HG03342 (cell line): ENCODE measurements around the gene IPO5.
"Not testable (repeated sequence)": the region's sequence is repeated elsewhere in the genome, so short reads cannot be mapped to it uniquely, and the experiment has no call there.

ENCODE experiments used
- ATAC-seq: cut with Tn5 transposase; IDR thresholded peaks from one replicate; pipeline ENCODE4 v1.9.1; 2021; ENCODE audit warnings: mild to moderate bottlenecking, moderate library complexity; ENCODE audit not compliant: unreplicated experiment

The IPO5 gene

DNA sequence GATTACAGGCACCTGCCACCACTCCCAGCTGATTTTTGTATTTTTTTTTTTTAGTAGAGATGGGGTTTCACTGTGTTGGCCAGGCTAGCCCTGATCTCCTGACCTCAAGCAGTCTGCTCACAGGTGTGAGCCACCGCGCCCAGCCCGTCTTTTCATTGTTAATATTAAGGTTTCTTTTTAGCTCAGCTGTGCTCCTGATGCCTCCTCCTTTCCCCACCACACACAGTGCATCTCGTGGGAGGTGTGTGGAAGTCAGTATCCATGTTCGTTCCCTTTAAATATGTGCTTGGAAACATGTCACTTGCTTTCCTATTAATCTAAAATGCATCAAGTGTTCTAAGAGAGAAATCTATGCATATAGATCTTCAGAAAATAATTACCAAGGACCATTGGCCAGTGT lies 53.5 kb downstream of the IPO5 start:
- no peak for ATAC-seq

DNA sequence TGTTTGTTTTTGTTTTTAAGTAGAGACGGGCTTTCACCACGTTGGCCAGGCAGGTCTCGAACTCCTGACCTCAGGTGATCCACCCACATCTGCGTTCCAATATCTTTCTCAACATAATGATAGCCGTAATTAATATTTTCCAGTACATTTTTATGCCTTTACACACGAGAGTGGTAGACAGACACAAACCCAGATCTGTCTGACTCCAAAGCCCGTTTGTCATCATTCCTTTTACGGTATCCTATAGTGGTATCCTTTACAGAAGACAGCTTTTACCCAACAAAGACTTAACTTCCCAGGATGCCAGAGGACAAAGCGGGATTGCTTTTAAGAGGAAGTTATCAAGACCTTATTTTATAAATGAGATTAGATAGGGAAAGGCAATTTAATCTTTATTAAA lies 59.8 kb downstream of the IPO5 start:
- ATAC-seq: no peak

DNA sequence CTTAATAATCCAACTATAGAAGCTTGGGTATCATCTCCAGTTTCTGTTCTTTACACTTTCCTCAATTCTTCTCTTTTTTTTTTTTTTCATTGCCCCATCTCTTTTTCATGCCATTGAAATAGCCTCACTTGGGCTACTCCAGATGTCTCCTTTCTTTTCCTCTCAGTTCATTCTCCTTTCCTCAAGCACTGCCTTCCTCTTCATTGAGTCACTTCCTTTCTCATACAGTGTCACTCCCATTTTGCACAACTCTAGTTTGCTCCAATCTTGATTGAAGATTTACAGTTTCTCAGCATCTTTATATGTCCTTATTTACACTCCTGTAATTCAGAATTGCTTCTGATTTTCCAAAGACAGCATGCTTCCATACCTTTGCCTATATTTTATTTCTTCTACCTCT lies 61.3 kb downstream of the IPO5 start:
- ATAC-seq: no peak

GRCh38 chr13:98018293-98018692 lies 64.8 kb downstream of the IPO5 start:
- ATAC-seq: no peak

GRCh38 chr13:98019186-98019585 lies 65.7 kb downstream of the IPO5 start:
- no peak for ATAC-seq

DNA sequence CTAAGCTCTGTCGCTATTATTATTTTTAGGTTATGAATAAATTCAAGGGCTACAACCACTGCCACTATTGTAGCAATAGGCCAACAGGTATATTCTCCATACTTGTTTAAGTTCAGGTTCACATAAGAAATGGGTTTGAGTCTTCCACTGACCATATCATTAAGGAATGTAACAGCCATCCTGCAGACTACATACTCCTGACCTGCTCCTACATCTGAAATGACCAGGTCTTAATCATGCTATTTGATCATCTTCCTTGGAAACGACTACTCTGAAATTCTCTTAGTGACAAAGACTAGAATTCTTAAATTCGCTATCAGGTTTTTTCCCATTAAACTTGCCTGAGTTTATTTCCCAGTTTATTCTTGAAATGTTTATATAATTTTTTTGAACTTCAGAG lies 66.8 kb downstream of the IPO5 start:
- no peak for ATAC-seq

GRCh38 chr13:98022210-98022609 lies 68.7 kb downstream of the IPO5 start:
- ATAC-seq: no peak

DNA sequence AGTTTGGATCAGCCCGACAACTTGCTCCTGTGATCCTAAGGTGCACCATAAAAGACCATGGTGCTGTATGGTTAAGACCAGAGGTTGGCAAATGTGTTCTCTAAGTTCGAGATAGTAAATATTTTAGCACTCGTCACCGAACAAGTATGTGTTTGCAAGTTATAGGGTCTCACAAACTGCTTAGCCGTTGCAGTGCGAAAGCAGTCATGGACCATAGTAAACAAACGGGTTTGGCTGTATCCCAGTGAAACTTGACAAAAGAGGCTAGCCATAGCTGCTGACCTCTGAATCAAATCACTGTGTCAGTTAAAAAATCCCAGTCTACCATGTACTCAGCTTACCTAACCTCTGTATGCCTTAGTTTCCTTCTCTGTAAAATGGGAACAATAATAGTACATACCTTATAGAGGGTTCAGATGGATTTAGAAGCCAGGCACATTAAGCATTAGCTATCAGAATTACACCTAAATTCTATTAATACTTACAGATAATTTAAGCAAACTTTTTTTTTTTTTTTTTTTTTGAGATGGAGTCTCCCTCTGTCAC lies 72.1 kb downstream of the IPO5 start:
- ATAC-seq: no peak

GRCh38 chr13:98026457-98026857 lies 73.0 kb downstream of the IPO5 start:
- ATAC-seq: no peak

DNA sequence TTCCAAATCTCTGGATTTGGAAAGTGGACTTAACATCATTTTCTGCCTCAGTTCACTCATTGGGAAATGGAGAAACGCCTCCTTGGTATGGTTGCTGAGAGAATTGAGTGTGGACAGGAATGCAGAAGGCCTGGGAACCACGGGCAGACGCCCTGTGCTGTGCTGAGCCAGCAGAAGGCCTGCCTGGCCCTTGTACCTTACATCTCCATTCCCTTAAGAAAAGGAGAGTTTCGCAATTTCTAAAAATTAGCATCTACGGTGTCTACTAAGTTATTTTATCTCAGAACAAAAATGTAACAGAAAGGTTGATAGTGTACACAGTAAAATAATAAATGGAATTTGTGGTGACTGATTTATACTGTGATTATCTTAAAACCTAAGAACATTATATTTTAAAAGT lies 78.7 kb downstream of the IPO5 start:
- ATAC-seq: no peak

GRCh38 chr13:98033277-98034247 lies 80.1 kb downstream of the IPO5 start:
- no peak for ATAC-seq

DNA sequence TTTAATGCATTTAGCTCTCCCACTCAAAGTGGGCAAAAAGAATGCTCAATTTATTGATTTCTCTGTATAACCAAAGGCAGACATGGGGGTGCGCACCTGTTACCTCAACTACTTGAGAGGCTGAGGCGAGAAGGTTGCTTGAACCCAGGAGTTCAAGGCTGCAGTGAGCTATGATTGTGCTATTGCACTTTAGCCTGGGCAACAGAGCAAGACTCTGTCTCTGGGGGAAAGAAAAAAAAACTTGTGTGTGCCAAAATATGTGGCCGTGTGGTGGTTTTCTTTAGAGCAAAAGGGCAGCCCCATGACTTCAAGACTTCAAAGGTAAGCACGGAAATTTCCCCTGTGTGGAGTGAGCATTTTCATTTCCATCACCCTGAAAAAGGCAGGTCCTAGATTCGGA lies 81.9 kb downstream of the IPO5 start:
- ATAC-seq: no peak

DNA sequence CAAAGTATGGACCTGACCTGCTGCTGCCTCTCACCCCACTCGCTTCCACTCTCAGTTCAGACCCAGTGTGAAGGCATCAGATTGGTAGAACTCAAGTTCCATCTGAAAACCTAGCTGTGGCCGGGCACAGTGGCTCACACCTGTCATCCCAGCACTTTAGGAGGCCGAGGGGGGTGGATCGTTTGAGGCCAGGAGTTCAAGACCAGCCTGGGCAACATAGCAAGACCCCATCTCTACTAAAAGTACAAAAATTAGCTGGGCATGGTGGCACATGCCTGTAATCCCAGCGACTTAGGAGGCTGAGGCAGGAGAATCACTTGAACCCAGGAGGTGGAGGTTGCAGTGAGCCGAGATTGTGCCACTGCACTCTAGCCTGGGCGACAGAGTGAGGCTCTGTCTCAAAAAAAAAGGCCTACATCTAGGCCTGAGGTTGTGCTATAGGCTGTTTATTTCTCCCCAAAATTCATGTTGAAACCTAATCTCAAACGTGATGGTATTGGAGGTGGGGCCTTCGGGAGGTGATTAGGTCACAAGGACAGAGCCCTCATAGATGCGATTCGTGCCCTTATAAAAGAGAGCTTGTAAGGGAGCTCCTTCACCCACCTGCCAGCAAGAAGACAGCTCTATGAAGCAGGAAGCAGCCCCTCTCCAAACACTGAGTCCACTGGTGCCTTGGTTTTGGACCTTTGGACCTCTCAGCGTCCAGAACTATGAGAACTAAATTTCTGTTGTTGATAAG lies 83.3 kb downstream of the IPO5 start:
- ATAC-seq: not testable (repeated sequence)

- ATAC-seq: no peak
Observed at GRCh38 chr13:98039261-98039660, 85.8 kb downstream of the IPO5 start.

DNA sequence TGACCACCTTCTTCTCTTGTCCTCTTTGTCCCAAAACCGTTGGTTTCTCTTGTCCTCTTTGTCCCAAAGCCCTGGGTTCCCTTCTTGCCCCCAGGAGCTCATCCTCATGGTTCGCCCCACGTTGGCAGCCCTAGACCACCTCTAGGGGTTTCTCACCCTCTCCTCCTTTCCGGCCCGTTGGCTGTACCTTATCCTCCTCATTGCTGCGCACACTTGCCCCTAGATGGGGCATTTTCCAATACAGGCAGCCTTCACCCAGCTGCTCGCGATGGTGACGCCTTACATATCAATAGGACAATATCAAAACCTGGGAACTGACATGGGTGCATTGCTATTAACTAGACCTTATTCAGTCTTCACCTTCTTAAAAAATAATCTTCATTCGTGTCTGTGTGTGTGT lies 86.5 kb downstream of the IPO5 start:
- no peak for ATAC-seq

- ATAC-seq: no peak
Observed at GRCh38 chr13:98041081-98041820, 87.8 kb downstream of the IPO5 start.

DNA sequence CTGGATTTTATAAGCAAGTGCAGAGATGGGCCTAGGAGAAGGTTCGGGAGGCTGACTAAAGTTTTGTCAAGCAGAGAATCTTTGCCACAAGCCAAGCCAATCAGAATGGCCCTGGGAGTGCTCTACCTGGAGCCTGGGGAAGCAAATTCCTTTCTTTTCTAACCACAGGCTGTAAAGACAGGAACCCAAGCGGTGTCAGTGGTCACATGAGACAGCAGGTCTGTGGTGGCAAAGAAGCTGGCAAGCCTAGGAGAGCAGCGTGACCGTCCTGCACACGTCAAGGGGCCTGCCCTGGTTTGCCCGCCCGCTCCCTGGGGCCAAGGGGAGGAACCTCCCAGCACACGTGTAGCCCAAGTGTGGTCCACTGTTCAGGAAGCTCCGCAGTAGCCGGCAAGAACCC lies 90.8 kb downstream of the IPO5 start:
- ATAC-seq: no peak

DNA sequence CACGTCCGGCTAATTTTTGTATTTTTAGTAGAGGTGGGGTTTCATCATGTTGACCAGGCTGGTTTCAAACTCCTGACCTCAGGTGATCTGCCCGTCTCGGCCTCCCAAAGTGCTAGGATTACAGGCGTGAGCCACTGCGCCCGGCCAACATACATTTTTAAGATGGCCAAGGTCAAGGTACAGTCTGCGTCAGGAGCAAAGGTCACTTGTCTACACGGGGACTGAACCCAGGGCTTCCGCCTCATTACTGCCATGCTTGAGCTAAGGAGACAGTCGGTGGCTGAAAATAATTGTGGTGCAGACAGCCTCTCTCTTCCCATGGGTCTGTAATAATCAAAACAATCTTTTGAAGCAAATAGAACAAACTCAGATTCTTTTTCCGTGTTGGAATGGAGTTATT lies 94.3 kb downstream of the IPO5 start:
- not testable (repeated sequence) for ATAC-seq

GRCh38 chr13:98048265-98048664 lies 94.8 kb downstream of the IPO5 start:
- no peak for ATAC-seq

DNA sequence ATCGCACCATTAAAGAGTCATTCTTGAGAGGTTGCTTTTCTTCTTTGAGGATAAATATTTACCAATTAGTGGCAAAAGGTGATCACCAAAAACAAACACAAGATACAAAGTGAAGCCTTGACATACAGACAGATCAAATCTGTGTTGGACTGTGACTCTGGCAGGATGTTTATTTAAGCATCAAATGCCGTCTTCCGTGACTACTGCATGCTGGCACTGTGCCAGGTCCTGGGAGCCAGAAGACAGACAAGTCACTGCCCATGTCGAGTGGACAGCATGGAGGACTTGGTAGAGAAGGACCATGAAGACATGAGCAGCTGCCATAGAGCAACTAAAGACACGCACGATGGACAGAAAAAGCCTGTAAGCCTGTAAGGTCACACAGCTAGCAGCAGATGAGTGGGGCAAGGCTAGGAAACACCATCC lies 96.6 kb downstream of the IPO5 start:
- ATAC-seq: no peak

DNA sequence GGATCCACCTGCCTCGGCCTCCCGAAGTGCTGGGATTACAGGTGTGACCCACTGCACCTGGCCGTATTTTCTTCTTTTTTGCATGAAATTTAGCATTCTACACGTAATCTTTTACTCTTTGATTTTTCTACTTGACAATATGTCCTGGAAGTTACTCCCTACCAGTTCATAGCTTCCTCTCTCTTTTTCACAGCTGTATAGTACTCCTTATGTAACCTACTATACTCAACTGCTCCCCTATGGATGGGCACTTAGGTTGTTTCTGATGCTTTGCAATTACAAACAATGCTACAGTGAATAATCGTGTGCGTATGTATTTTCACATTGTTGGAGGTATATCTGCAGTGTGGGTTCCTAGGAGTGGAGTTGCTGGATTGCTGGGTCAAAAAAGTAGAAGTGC lies 98.9 kb downstream of the IPO5 start:
- ATAC-seq: no peak
